NB4 (cell line): Measurements from ENCODE around the gene PTPRK.

Experiments used
- DNase-seq: peaks from one replicate; pipeline ENCODE4 v3.0.0; 2010; ENCODE audit warnings: low read depth
- H3K4me3 ChIP-seq: one replicate; pipeline ENCODE4 v1.5.1; 2011; ENCODE audit warnings: mild to moderate bottlenecking, low read depth, low read length, moderate library complexity
- MYC ChIP-seq: IDR thresholded peaks from 2 replicates; pipeline ENCODE4 v1.6.1; 2011; ENCODE audit warnings: low read depth, low read length
- POLR2A ChIP-seq: IDR thresholded peaks from 2 replicates; pipeline ENCODE4 v1.6.1; 2011; ENCODE audit warnings: mild to moderate bottlenecking; ENCODE audit not compliant: insufficient read length; ENCODE audit errors: extremely low read depth
- TF ChIP-seq, protein P1 (sequence below): IDR thresholded peaks from 2 replicates; pipeline ENCODE4 v1.6.1; 2011; ENCODE audit warnings: low read depth, low read length
- TF ChIP-seq, protein P2 (sequence below): IDR thresholded peaks from one replicate; pipeline ENCODE4 v1.5.1; 2012; ENCODE audit warnings: low read depth, low read length

The PTPRK gene

DNA sequence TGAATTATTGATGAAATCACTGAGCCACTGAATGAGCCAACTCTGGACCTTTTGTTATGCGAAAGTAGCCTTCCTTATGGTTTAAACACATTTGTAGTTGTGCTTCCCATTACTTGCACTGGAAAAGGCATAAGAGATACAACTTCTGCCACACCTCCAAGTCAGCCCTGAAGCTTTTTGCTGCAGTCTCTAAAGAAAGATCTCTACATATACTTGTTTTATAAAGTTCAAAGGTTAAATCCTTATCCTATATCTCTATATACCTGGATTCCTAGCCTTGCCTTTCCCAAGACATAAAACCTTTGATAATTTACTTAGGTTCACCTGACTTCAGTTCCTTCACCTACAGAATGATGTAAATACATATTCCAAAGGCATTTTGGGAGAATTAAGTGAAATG lies 132.0 kb downstream of the PTPRK start:
- H3K4me3 ChIP-seq = no peak overlapping the region
- no peak for DNase-seq
- no peak for TF ChIP-seq POLR2A
- TF ChIP-seq, protein P1, sequence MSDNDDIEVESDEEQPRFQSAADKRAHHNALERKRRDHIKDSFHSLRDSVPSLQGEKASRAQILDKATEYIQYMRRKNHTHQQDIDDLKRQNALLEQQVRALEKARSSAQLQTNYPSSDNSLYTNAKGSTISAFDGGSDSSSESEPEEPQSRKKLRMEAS = no peak
- TF ChIP-seq, protein P2, sequence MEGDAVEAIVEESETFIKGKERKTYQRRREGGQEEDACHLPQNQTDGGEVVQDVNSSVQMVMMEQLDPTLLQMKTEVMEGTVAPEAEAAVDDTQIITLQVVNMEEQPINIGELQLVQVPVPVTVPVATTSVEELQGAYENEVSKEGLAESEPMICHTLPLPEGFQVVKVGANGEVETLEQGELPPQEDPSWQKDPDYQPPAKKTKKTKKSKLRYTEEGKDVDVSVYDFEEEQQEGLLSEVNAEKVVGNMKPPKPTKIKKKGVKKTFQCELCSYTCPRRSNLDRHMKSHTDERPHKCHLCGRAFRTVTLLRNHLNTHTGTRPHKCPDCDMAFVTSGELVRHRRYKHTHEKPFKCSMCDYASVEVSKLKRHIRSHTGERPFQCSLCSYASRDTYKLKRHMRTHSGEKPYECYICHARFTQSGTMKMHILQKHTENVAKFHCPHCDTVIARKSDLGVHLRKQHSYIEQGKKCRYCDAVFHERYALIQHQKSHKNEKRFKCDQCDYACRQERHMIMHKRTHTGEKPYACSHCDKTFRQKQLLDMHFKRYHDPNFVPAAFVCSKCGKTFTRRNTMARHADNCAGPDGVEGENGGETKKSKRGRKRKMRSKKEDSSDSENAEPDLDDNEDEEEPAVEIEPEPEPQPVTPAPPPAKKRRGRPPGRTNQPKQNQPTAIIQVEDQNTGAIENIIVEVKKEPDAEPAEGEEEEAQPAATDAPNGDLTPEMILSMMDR = no peak
- no peak for TF ChIP-seq MYC

DNA sequence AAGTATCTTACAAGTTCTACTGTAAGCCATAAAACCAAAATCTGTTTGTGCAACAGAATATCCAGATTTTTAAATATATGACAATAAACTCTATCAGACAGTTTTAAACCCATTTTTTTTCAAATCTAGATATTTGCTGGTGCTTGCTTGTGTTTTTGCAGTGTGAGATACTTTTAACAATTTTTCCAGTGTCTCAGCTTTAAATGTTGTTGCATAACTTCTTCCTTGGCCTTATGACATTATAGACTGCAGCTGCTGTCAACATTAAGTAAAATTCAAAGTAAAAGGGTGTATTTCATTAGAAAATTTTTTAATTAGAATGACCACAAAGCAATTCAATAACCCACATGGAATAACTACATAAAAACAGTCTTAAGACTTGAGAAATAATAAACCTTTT lies 139.5 kb downstream of the PTPRK start:
- DNase-seq = no peak
- H3K4me3 ChIP-seq = no peak overlapping the region
- TF ChIP-seq, protein P2 = no peak
- no peak for TF ChIP-seq POLR2A
- TF ChIP-seq, protein P1 = no peak

DNA sequence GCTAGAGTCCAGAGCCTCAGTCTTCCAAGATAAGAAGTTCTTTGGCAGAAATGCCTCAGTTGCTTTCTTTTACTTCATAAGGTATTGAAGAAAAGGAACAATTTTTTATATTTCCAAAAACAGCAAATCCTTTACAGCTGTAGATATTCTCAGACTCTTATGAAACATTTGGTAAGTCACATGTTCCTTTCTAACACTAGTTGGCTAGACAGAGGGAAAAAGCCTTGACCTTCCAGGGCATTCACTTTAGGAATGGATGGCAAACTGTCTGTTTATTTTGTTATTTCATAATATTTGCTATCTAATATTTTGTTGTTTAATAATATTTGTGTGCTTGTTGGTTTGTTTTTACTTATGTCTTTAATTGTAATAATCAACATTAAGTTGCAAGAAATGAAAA lies 140.8 kb downstream of the PTPRK start:
- TF ChIP-seq, protein P2 = no peak
- TF ChIP-seq POLR2A (no peak), MYC (no peak)
- TF ChIP-seq, protein P1 = no peak
- no peak overlapping the region for H3K4me3 ChIP-seq
- DNase-seq = no peak

DNA sequence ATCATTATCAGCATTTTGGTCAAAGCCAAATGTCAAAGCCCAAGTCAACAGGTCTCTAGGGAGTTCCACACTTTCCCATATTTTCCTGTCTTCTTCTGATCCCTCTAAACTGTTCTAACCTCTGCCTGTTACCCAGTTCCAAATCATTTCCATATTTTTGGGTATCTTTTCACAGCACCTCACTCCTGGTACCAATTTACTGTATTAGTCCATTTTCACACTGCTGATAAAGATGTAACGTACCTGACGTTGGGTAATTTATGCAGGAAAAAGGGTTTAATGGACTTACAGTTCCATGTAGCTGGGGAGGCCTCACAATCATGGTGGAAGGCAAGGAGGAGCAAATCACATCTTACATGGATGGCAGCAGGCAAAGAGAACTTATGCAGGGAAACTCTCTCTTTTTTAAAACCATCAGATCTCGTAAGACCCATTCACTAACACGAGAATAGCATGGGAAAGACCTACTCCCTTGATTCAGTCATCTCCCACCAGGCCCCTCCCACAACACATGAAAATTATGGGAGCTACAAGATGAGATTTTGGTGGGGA lies 143.4 kb downstream of the PTPRK start:
- H3K4me3 ChIP-seq = no peak overlapping the region
- TF ChIP-seq, protein P1 = no peak
- TF ChIP-seq, protein P2 = no peak
- TF ChIP-seq POLR2A (no peak), MYC (no peak)
- DNase-seq = no peak

DNA sequence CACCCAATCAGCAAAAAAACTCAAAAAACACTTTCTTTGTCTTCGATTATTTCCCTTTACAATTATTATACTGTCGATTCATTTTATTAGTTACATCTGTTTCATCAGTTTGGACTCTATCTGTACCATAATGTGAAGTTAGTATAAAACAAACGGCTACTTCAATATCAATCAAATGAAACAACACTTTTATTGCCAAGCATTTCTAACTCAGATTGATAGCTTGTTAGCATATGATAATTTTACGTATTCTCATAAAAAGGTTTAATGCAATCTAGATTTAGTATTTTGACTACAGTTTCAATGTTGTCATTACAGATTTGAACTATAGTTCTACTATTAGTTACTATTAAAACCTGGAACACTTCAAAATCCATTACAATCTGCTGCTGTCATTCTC lies 149.3 kb downstream of the PTPRK start:
- DNase-seq = no peak
- no peak for TF ChIP-seq POLR2A
- TF ChIP-seq, protein P2 = no peak
- TF ChIP-seq, protein P1 = no peak
- TF ChIP-seq MYC = no peak

More for the DNA sequence above, 149.3 kb downstream of the PTPRK start:
- no peak overlapping the region for H3K4me3 ChIP-seq
